Mesenchymal stem cell (in vitro differentiated cells and primary cell): ENCODE data around the gene CAGE1.
A peak's percentile ranks its signal among the peaks of the same experiment; 100 is the strongest.

Source experiments
- DNase-seq: peaks from one replicate; pipeline ENCODE4 v3.0.0-alpha.2; 2013
- H2AFZ ChIP-seq: one replicate; pipeline ENCODE4 v1.6.1; 2013; ENCODE audit warnings: low read depth, mild to moderate bottlenecking, control low read depth, inconsistent platforms, low read length, moderate library complexity
- H2AK5ac ChIP-seq: 2 replicates; pipeline ENCODE4 v1.6.1; 2013; ENCODE audit warnings: low read length, moderate library complexity, mild to moderate bottlenecking, inconsistent platforms; ENCODE audit not compliant: severe bottlenecking
- H2BK120ac ChIP-seq: one replicate; pipeline ENCODE4 v1.6.1; 2013; ENCODE audit warnings: low read depth, mild to moderate bottlenecking, inconsistent platforms, low read length, moderate library complexity
- H2BK12ac ChIP-seq, 2 experiments: one replicate each; pipeline ENCODE4 v1.6.1; 2013; ENCODE audit warnings: inconsistent platforms in 2 of 2, low read length in 2 of 2, mild to moderate bottlenecking in 2 of 2, moderate library complexity in 2 of 2, control low read depth in 1 of 2
- H2BK15ac ChIP-seq: one replicate; pipeline ENCODE4 v1.6.1; 2013; ENCODE audit warnings: mild to moderate bottlenecking, low read depth, inconsistent platforms; ENCODE audit not compliant: poor library complexity, severe bottlenecking
- H2BK5ac ChIP-seq: 2 replicates; pipeline ENCODE4 v1.6.1; 2013; ENCODE audit warnings: low read depth, mild to moderate bottlenecking, low read length, control low read depth, inconsistent platforms; ENCODE audit not compliant: poor library complexity, severe bottlenecking
- H3K14ac ChIP-seq, 2 experiments: one replicate each; pipeline ENCODE4 v1.6.1; 2013; ENCODE audit warnings: inconsistent platforms in 2 of 2, low read length in 2 of 2, control low read depth in 1 of 2, mild to moderate bottlenecking in 1 of 2, moderate library complexity in 1 of 2
- H3K18ac ChIP-seq, 2 experiments: one replicate each; pipeline ENCODE4 v1.6.1; 2013; ENCODE audit warnings: inconsistent platforms in 2 of 2, low read length in 2 of 2, control low read depth in 1 of 2, low read depth in 1 of 2, mild to moderate bottlenecking in 1 of 2
- H3K23ac ChIP-seq, 2 experiments: one replicate each; pipeline ENCODE4 v1.6.1; 2013; ENCODE audit warnings: inconsistent platforms in 2 of 2, low read length in 2 of 2, mild to moderate bottlenecking in 2 of 2, moderate library complexity in 2 of 2, control low read depth in 1 of 2
- H3K27ac ChIP-seq: 2 replicates; pipeline ENCODE4 v1.5.1; 2013; ENCODE audit warnings: mild to moderate bottlenecking, moderate library complexity, low read length, control low read depth, inconsistent platforms; ENCODE audit not compliant: poor library complexity, severe bottlenecking
- H3K27me3 ChIP-seq, 2 experiments: 2 replicates each; pipeline versions ENCODE4 v1.6.1 to v1.7.0; 2013; ENCODE audit warnings: low read length in 2 of 2, mild to moderate bottlenecking in 2 of 2, moderate library complexity in 2 of 2, control low read depth in 1 of 2, inconsistent platforms in 1 of 2; ENCODE audit not compliant: control insufficient read depth in 1 of 2, insufficient read depth in 1 of 2
- H3K36me3 ChIP-seq, 2 experiments: 2 replicates each; pipeline versions ENCODE4 v1.6.1 to v1.7.0; 2013; ENCODE audit warnings: low read length in 2 of 2, control low read depth in 1 of 2, inconsistent platforms in 1 of 2, low read depth in 1 of 2, mild to moderate bottlenecking in 1 of 2; ENCODE audit not compliant: insufficient read depth in 2 of 2, control insufficient read depth in 1 of 2
- H3K4ac ChIP-seq, 2 experiments: one replicate each; pipeline ENCODE4 v1.6.1; 2013; ENCODE audit warnings: inconsistent platforms in 2 of 2, low read length in 2 of 2, mild to moderate bottlenecking in 2 of 2, moderate library complexity in 2 of 2, control low read depth in 1 of 2, low read depth in 1 of 2
- H3K4me1 ChIP-seq: 2 replicates; pipeline ENCODE4 v1.6.1; 2013; ENCODE audit warnings: low read depth, low read length, control low read depth; ENCODE audit not compliant: control insufficient read depth, insufficient read depth
- H3K4me2 ChIP-seq: 2 replicates; pipeline ENCODE4 v1.6.1; 2013; ENCODE audit warnings: low read length, mild to moderate bottlenecking, inconsistent platforms; ENCODE audit not compliant: poor library complexity, severe bottlenecking
- H3K4me3 ChIP-seq, 2 experiments: 2 replicates each; pipeline versions ENCODE4 v1.5.1 to v1.7.0; 2013; ENCODE audit warnings: low read length in 2 of 2, mild to moderate bottlenecking in 2 of 2, control low read depth in 1 of 2, low read depth in 1 of 2; ENCODE audit not compliant: insufficient read depth in 1 of 2
- H3K79me1 ChIP-seq: replicated peaks from 2 replicates; pipeline ENCODE4 v1.6.1; 2013; ENCODE audit warnings: mild to moderate bottlenecking, control low read depth, low read length, inconsistent platforms; ENCODE audit not compliant: poor library complexity, severe bottlenecking
- H3K9ac ChIP-seq: 2 replicates; pipeline ENCODE4 v1.7.0; 2013; ENCODE audit warnings: mild to moderate bottlenecking, low read length, moderate library complexity
- H3K9me3 ChIP-seq: 2 replicates; pipeline ENCODE4 v1.7.0; 2013; ENCODE audit warnings: mild to moderate bottlenecking, low read length; ENCODE audit not compliant: control insufficient read depth
- H4K8ac ChIP-seq: one replicate; pipeline ENCODE4 v1.6.1; 2013; ENCODE audit warnings: inconsistent platforms, mild to moderate bottlenecking, low read length, moderate library complexity
- H4K91ac ChIP-seq: one replicate; pipeline ENCODE4 v1.6.1; 2013; ENCODE audit warnings: mild to moderate bottlenecking, low read length, inconsistent platforms
- WGBS: methylation state at CpG from one replicate; pipeline ENCODE4 v1.1.7; 2013; ENCODE audit warnings: mixed read lengths; 5-methylcytosine and 5-hydroxymethylcytosine counted together

CAGE1 gene

GRCh38 chr6:7421066-7421465 lies 31.5 kb upstream of the CAGE1 start:
- Histone ChIP-seq H2AFZ (no peak overlapping the region), H3K36me3 (peaks cover 15 to 24% of the 10 kb centered on the region in 2 experiments), H3K9me3 (no peaks in the 10 kb centered on the region), H2BK12ac (no peak overlapping the region), H3K4me1 (peaks cover 3% of the 10 kb centered on the region), H2BK5ac (no peak overlapping the region), H2BK120ac (no peak overlapping the region), H3K79me1 (peaks cover 2% of the 10 kb centered on the region), H4K91ac (no peak overlapping the region), H3K4me2 (no peak overlapping the region), H3K9ac (no peak overlapping the region), H4K8ac (no peak overlapping the region), H3K27me3 (no peaks in the 10 kb centered on the region), H3K27ac (no peak overlapping the region), H3K14ac (no peak overlapping the region), H2AK5ac (no peak overlapping the region), H3K18ac (no peak overlapping the region), H3K23ac (no peak overlapping the region), H3K4ac (no peak overlapping the region), H3K4me3 (no peak overlapping the region), H2BK15ac (no peak overlapping the region)
- WGBS = 98% methylated on average over 2 of the region's 3 CpGs
- no peak for DNase-seq

GRCh38 chr6:7419065-7419464 lies 29.5 kb upstream of the CAGE1 start:
- Histone ChIP-seq H2BK15ac (no peak overlapping the region), H4K8ac (no peak overlapping the region), H3K27ac (no peak overlapping the region), H2AK5ac (no peak overlapping the region), H3K27me3 (no peaks in the 10 kb centered on the region), H3K23ac (no peak overlapping the region), H3K14ac (no peak overlapping the region), H3K9ac (no peak overlapping the region), H2BK12ac (no peak overlapping the region), H3K18ac (peak overlapping the region in 1 of 2 experiments; percentile 55), H3K4me2 (no peak overlapping the region), H3K36me3 (peaks cover 15 to 42% of the 10 kb centered on the region in 2 experiments), H3K4me1 (peaks cover 6% of the 10 kb centered on the region), H3K79me1 (peaks cover 4% of the 10 kb centered on the region), H3K9me3 (no peaks in the 10 kb centered on the region), H2AFZ (no peak overlapping the region), H4K91ac (no peak overlapping the region), H2BK120ac (no peak overlapping the region), H3K4me3 (no peak overlapping the region), H2BK5ac (no peak overlapping the region), H3K4ac (no peak overlapping the region)
- peak; percentile 75 for DNase-seq
- 13% methylated on average over 1 of the region's 1 CpG for WGBS

DNA sequence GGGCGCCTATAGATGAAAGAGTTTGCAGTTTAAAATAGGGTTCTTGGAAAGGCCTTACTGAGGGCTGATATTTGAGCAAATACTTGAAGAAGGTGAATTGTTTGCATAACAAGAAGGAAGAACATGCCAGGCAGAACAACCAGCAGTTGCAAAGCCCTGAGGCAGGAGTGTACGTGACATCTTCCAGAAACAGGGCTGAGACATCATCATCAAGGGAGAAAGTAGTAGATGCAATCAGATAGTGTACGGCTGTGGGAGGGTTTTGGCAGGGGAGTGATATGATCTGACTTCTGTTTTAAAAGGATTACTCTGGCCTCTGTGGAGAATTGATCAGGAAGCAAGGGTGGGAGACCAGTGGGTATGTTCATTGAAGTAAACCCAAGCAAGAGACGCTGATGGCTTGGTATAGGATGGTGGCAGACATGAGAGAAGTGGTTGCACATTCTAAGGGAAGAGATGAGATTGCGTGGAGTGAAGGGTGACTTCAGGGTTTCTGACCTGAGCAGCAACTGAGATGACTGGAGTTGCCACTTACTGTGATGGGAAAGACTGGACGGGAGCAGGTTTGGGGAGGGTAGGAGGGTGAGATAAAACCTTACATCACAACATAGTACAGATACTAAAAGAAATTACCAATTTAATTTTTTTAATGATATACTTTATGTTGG lies 28.8 kb upstream of the CAGE1 start:
- H2BK5ac ChIP-seq = no peak overlapping the region
- H3K4me2 ChIP-seq = no peak overlapping the region
- H4K91ac ChIP-seq = no peak overlapping the region
- peaks cover 4% of the 10 kb centered on the region for H3K79me1 ChIP-seq
- H2BK12ac ChIP-seq = peak overlapping the region in 1 of 2 experiments; percentile 92
- H3K18ac ChIP-seq = peak overlapping the region; percentile 58 to 82
- peaks cover 6% of the 10 kb centered on the region for H3K4me1 ChIP-seq
- H3K23ac ChIP-seq = no peak overlapping the region
- H3K9me3 ChIP-seq = no peaks in the 10 kb centered on the region
- DNase-seq = peak; percentile 59
- H3K9ac ChIP-seq = no peak overlapping the region
- peaks cover 15 to 48% of the 10 kb centered on the region in 2 experiments for H3K36me3 ChIP-seq
- no peak overlapping the region for H2AFZ ChIP-seq
- H4K8ac ChIP-seq = no peak overlapping the region
- 67% methylated on average over 5 of the region's 6 CpGs for WGBS
- H2BK120ac ChIP-seq = no peak overlapping the region
- H2BK15ac ChIP-seq = no peak overlapping the region
- H3K4ac ChIP-seq = peak overlapping the region in 1 of 2 experiments; percentile 62
- no peaks in the 10 kb centered on the region for H3K27me3 ChIP-seq
- H3K14ac ChIP-seq = peak overlapping the region in 1 of 2 experiments; percentile 22
- H2AK5ac ChIP-seq = no peak overlapping the region
- H3K4me3 ChIP-seq = no peak overlapping the region
- H3K27ac ChIP-seq = no peak overlapping the region

DNA sequence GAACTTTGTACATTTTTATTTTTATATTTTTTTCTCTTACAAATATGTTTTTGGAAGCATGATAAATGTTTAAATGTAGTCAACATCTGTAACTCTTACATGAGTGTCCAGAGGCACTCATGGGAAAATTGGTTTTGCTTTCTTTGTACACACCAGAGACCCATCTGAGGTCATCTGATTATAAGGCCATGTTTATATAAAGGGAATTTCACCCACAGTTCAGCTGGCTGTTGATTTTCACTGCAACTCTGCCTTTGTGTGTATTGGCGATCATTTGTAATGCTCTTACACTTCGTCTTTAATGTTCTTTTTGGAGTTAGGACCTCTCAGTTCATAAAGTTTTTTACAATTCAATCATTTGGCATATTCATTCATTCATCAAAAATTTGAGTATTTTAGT lies 28.1 kb upstream of the CAGE1 start:
- Histone ChIP-seq H2AFZ (no peak overlapping the region), H2BK12ac (no peak overlapping the region), H3K4me2 (no peak overlapping the region), H3K23ac (no peak overlapping the region), H3K18ac (no peak overlapping the region), H4K91ac (no peak overlapping the region), H2AK5ac (no peak overlapping the region), H3K4me1 (peaks cover 6% of the 10 kb centered on the region), H3K4ac (no peak overlapping the region), H3K27me3 (no peaks in the 10 kb centered on the region), H3K9me3 (no peaks in the 10 kb centered on the region), H3K9ac (no peak overlapping the region), H2BK120ac (no peak overlapping the region), H3K36me3 (peaks cover 15 to 49% of the 10 kb centered on the region in 2 experiments), H4K8ac (no peak overlapping the region), H3K14ac (no peak overlapping the region), H2BK15ac (no peak overlapping the region), H2BK5ac (no peak overlapping the region), H3K4me3 (no peak overlapping the region), H3K79me1 (peaks cover 4% of the 10 kb centered on the region), H3K27ac (no peak overlapping the region)
- DNase-seq = peak; percentile 76
- WGBS = 88% methylated on average over 1 of the region's 2 CpGs
